A673 (cell line): ENCODE results near the gene CENPN. TPM values are rescaled to one million over a fixed set of nuclear protein-coding genes. Genes with fewer than 3 reads are reported as not detected.

Source experiments
- BruUV-seq: library from RNA; stranded (reverse); fragments of 400-500 nt; replicated peaks from 2 replicates; lab custom pipeline; 2021; lab: Mats Ljungman, UMichigan
- CTCF ChIA-PET: fragments of 300-600 bp; sonication (Branson Sonifier 250); formaldehyde crosslinking; loops from one replicate; lab custom pipeline; 2022; ENCODE audit warnings: antibody characterized with exemption; lab: Charles Lee
- POLR2A ChIA-PET: fragments of 300-600 bp; sonication (Branson Sonifier 250); formaldehyde crosslinking; loops from one replicate; lab custom pipeline; 2022; ENCODE audit warnings: antibody characterized with exemption; ENCODE audit not compliant: low non-redundant PET; lab: Charles Lee
- DNase-seq: peaks from one replicate; pipeline ENCODE4 v3.0.0-alpha.2; 2015; ENCODE audit warnings: low spot score
- H3K27ac ChIP-seq: fragments of 200-600 bp; sonication (generic); 2 replicates; pipeline ENCODE4 v1.5.1; 2016; ENCODE audit warnings: mixed run types, low read depth, mild to moderate bottlenecking, mixed read lengths, antibody characterized with exemption, low read length; ENCODE audit not compliant: poor library complexity, severe bottlenecking
- H3K27me3 ChIP-seq: fragments of 200-600 bp; sonication (generic); replicated peaks from 2 replicates; pipeline ENCODE4 v1.6.1; 2017; ENCODE audit warnings: mixed run types, low read depth, mild to moderate bottlenecking, mixed read lengths, antibody characterized with exemption, low read length; ENCODE audit not compliant: insufficient read depth, poor library complexity
- H3K36me3 ChIP-seq: fragments of 200-600 bp; sonication (generic); 2 replicates; pipeline ENCODE4 v1.6.1; 2016; ENCODE audit warnings: mixed run types, mild to moderate bottlenecking, mixed read lengths, antibody characterized with exemption, low read length; ENCODE audit not compliant: insufficient read depth, poor library complexity, severe bottlenecking
- H3K4me1 ChIP-seq: fragments of 200-600 bp; sonication (generic); 2 replicates; pipeline ENCODE4 v1.6.1; 2017; ENCODE audit warnings: mixed run types, mild to moderate bottlenecking, mixed read lengths, antibody characterized with exemption, low read length; ENCODE audit not compliant: insufficient read depth, poor library complexity, severe bottlenecking
- H3K4me3 ChIP-seq: fragments of 200-600 bp; sonication (generic); 2 replicates; pipeline ENCODE4 v1.5.1; 2016; ENCODE audit warnings: low read depth, mixed run types, mild to moderate bottlenecking, mixed read lengths, low read length; ENCODE audit not compliant: poor library complexity, severe bottlenecking
- H3K9me3 ChIP-seq: fragments of 200-600 bp; sonication (generic); 2 replicates; pipeline ENCODE4 v1.6.1; 2016; ENCODE audit warnings: mixed run types, low read depth, mild to moderate bottlenecking, mixed read lengths, antibody characterized with exemption, low read length; ENCODE audit not compliant: poor library complexity, severe bottlenecking
- CTCF ChIP-seq: fragments of 300-800, 200-600 bp; sonication (generic); conservative IDR thresholded peaks from 2 replicates; pipeline ENCODE4 v1.5.1; 2017; ENCODE audit warnings: low read depth, mild to moderate bottlenecking, antibody characterized with exemption, low read length, moderate library complexity, mixed read lengths
- EZH2 ChIP-seq: fragments of 200-600 bp; sonication (generic); IDR thresholded peaks from 2 replicates; pipeline ENCODE4 v1.6.1; 2017; ENCODE audit warnings: borderline replicate concordance, low read depth, mild to moderate bottlenecking, mixed read lengths, antibody characterized with exemption, low read length; ENCODE audit not compliant: poor library complexity, severe bottlenecking
- intact Hi-C: fragments of 100-400 bp; cut with micrococcal nuclease; formaldehyde crosslinking; loops from one replicate; pipeline ENCODE4 v1.10.0; 2022; ENCODE audit not compliant: unreplicated experiment
- total RNA-seq: library from RNA; stranded (reverse); gene quantifications from 2 replicates; pipeline ENCODE4 v1.2.3, GENCODE V29; 2021

Gene CENPN
- total RNA-seq, 1 experiment from 2014 or later = 109 TPM

GRCh38 chr16:80964351-80964750 is 42.7 kb upstream of the CENPN start:
- no TSS peak for BruUV-seq
- no peak for TF ChIP-seq CTCF
- no peak for TF ChIP-seq EZH2
- no peak for DNase-seq
- H3K27ac ChIP-seq = no peak overlapping the region
- ChIA-PET CTCF (no interaction called here), POLR2A (no interaction called here)
- no peaks in the 10 kb centered on the region for H3K27me3 ChIP-seq
- intact Hi-C loops = no loop called here
- peaks cover 8% of the 10 kb centered on the region for H3K9me3 ChIP-seq
- H3K36me3 ChIP-seq = no peaks in the 10 kb centered on the region
- no peaks in the 10 kb centered on the region for H3K4me1 ChIP-seq
- no peak overlapping the region for H3K4me3 ChIP-seq

GRCh38 chr16:80966617-80967016 is 40.4 kb upstream of the CENPN start:
- POLR2A ChIA-PET = no interaction called here
- BruUV-seq = no TSS peak

GRCh38 chr16:80968386-80969113 is 38.5 kb upstream of the CENPN start:
- Histone ChIP-seq H3K4me1 (no peaks in the 10 kb centered on the region), H3K4me3 (no peak overlapping the region), H3K36me3 (peaks cover 7% of the 10 kb centered on the region), H3K27me3 (no peaks in the 10 kb centered on the region), H3K9me3 (no peaks in the 10 kb centered on the region), H3K27ac (no peak overlapping the region)
- CTCF ChIA-PET = interaction anchor here (0.5 to 0.6 kb wide), 2 partner anchors 17 to 37 kb away, joined by 4 to 5 read pairs; no protein-coding TSS in a partner anchor
- POLR2A ChIA-PET = no interaction called here
- DNase-seq = no peak
- intact Hi-C loops = no loop called here
- no TSS peak for BruUV-seq
- TF ChIP-seq EZH2 (no peak), CTCF (no peak)

More at GRCh38 chr16:80966617-80967016, 40.4 kb upstream of the CENPN start:
- TF ChIP-seq CTCF = no peak
- TF ChIP-seq EZH2 = no peak
- Histone ChIP-seq H3K4me1 (no peaks in the 10 kb centered on the region), H3K27me3 (no peaks in the 10 kb centered on the region), H3K4me3 (no peak overlapping the region), H3K27ac (no peak overlapping the region), H3K9me3 (no peaks in the 10 kb centered on the region), H3K36me3 (peaks cover 7% of the 10 kb centered on the region)
- no peak for DNase-seq
- intact Hi-C loops = no loop called here
- CTCF ChIA-PET = no interaction called here
